ENCODE results near the gene DCHS1. TPM values are rescaled to one million over a fixed set of nuclear protein-coding genes. Genes with fewer than 3 reads are reported as not detected.

Gene DCHS1, protein sequence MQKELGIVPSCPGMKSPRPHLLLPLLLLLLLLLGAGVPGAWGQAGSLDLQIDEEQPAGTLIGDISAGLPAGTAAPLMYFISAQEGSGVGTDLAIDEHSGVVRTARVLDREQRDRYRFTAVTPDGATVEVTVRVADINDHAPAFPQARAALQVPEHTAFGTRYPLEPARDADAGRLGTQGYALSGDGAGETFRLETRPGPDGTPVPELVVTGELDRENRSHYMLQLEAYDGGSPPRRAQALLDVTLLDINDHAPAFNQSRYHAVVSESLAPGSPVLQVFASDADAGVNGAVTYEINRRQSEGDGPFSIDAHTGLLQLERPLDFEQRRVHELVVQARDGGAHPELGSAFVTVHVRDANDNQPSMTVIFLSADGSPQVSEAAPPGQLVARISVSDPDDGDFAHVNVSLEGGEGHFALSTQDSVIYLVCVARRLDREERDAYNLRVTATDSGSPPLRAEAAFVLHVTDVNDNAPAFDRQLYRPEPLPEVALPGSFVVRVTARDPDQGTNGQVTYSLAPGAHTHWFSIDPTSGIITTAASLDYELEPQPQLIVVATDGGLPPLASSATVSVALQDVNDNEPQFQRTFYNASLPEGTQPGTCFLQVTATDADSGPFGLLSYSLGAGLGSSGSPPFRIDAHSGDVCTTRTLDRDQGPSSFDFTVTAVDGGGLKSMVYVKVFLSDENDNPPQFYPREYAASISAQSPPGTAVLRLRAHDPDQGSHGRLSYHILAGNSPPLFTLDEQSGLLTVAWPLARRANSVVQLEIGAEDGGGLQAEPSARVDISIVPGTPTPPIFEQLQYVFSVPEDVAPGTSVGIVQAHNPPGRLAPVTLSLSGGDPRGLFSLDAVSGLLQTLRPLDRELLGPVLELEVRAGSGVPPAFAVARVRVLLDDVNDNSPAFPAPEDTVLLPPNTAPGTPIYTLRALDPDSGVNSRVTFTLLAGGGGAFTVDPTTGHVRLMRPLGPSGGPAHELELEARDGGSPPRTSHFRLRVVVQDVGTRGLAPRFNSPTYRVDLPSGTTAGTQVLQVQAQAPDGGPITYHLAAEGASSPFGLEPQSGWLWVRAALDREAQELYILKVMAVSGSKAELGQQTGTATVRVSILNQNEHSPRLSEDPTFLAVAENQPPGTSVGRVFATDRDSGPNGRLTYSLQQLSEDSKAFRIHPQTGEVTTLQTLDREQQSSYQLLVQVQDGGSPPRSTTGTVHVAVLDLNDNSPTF (N-terminal part only)
- 48.4 TPM for total RNA-seq

DNA sequence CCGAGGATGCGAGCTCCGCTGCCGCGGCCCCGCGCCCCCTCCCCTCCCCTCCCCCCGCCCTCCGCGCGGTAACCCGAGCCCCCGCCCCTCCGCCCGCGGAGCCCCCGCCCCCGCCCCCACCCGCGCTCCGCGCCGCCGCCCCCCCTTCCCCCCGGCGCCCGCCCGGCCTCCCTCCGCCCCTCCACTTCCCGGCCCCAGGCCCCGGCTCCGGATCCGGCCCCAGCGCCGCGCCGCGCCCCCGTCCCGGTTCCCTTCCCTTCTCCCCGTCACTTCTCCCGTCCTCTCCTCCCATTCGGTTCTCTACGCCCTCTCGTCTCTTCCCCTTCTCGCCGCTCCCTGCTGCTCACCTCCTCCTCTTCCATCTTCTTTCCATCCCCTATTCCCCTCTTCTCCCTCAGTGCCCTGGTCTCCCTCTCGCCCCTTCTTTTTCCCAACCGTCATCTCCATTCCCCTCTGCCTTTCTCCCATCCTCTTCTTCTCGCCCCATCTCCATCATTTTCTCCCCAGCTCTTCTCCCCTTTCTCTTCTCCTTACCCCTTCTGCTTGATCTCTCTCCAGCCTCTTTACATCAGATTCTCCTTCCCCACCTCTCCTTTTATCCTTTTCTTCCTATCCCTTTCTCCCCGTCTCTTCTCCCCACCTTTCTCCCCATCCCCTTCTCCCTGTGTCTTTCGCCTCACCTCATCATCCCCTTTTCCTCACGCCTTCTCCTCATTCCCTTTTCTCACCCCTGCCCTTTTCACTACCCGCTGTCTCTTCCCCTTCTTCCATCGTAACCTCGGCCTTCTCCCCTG is at the start of gene DCHS1:
Gene DCHS1, minus strand, starts transcription at position 20 of the 794 bp plus-strand sequence. CDS start 14,196 bp downstream, outside the sequence.

DNA sequence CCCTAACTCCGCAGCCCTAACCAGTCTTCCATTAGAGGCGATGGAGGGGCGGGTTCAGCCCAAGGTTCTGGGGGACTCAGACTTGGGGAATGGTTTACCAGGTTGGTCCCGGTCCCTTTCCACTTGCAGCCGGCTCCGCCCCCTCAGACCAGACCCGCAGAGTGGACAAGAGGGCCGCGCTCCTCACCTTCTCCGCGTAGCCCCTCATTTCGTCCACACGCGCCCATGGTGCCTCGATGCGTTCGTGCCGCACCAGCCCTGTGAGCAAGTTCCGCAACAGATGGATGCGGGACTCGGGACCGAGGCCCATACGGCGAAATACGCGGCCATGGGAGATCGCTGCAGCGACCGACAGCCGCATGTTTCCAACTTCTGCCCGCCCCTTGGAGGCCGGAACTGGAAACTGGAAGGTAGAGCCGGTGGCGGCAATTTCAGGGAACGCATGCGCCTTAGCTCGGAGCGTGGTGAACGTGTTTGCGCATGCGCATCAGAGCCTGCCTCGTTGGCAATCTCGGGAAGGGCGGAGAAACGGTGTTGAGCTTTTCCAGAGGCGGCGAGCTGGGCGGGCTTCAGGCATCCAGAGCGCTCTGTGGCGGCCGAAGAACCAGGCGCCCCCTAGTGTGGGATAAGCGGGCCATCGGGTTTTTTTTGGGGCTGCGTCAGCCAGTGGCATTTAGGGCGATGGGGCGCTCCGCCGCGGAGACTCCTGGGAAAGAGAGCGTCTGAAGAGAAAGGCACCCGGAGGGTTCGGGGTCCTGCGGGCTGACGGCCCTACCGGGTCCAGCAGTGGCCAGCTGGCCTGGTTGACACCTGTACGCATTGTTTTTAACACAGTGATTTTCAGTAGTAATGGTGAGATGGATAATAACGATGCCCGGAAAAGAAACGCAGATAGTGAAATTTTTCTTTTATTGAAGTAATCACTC is 27.6 kb upstream of the DCHS1 start, which contains the start of gene MRPL17:
Gene MRPL17, minus strand, starts transcription at position 405 of the 926 bp plus-strand sequence. Its CDS starts 44 bp downstream, at position 361.

DNA sequence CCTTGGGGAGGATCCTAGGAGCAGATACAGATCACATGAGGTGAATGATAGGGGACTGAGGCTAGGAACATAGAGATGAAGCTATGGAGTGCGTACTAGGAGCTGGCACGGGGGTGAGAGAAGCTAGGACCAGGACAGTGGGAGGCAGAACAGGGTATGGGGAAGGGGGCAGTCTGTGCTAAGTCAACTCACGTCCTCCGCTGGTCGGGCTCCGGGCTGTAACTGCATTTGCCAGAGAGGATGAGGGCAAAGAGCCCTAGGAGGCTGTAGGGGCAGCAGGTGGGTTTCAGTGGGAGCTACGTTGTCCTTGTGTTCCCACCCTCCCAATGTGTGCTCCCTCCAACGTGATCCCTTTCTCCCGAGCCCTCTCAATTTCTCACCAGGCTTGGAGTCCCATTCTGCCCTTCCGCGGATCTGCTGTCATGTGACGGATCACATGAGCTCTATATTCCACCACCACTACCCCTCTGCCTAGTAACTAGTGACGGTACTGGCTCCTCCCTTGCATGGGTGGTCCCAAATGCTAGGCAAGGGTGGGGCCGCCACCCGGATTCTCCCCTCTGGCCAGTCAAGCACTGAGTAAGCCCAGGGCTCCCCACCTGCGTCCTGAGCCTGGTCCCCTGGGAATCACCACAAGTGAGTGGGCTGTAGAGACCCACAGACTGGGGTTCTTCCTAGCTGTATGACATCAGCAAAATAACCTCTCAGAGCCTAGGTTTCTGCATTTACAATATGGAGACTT is 36.4 kb downstream of the DCHS1 start, which contains the start of gene TPP1:
Gene TPP1, minus strand, starts transcription at position 419 of the 742 bp plus-strand sequence. Its CDS starts 22 bp downstream, at position 397.

DNA sequence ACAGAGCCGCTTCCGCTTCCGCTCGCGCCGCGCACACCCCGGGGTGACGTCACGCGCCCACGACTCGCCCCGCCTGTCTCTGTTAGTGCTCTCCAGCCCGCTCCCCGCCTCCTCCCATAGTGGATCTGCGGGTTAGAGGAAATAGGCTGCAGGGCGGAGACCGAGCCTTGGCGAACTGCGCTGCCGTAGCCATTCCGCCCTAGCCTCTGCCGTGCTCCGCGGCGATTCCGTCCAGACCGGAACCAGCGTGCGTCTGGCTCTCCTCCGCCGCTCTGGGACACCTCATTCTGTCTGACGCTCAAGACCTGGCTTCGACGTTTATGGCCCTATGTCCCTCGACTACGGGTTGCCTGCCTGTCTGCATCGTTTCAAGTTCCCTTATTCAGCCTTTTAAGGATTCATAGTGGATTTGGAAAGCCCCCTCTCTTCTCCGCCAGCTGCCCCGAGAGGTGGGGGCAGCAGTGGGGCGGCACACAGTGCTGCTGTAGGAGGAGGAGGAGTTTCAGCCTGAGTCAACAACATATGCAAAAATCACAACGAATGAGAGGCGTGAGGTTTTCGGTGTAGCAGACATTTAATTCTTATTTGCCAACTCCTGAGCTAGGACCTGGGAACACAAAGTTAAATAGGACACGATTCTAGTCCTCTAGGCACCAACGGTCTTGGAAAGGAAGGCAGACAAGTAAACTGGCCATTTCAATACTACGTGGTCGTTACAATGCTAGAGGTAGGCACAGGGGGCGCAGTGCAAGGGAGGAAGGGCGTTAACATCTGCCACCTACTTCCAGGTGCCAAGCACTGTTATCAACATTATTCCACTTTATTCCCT is 43.2 kb downstream of the DCHS1 start, which contains the start of gene TAF10:
Gene TAF10, minus strand, starts transcription at position 4 of the 829 bp plus-strand sequence. CDS start 27 bp downstream, outside the sequence.

DNA sequence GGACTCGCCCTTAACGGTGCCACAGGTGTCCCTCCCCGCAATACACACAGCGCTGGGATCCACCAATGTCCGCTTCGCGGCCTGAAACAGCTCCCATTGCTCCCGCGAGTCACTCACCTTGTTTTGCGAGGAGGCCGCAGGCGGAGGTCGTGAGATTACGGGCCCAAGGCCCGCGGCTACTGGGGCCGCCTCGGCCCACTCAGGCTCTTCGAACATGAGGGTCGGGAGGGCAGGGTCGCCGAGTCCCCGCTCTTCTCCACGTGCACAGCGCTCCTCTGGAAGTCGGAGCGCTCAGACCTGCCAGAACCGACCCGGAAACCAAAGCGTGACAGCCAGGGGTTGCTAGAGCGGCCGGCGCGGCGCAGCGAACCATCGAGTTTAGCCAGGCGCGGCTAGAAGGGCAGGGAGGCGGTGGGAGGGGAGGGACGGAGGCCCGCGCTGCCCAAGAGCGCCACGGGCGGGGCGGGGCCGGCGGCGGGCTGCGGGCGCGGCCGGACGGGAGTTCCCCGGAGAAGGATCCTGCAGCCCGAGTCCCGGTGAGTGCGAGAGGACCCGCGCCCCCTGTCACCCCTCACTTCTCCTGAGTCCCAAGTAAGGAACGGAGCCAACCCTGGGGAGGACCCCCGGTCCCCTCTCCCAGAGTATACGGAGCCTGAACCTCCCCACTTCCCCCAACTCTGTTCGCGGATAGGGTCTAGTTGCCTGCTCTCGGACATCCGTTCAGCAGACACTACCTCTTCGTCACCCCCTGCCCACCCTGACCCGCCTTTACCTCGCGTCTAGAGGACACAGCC is 52.1 kb downstream of the DCHS1 start, which contains the start of the genes ILK and RRP8:
Gene ILK, plus strand, starts transcription at position 488 of the 794 bp plus-strand sequence. CDS start 498 bp downstream, outside the sequence.
Gene RRP8, minus strand, starts transcription at position 330 of the 794 bp plus-strand sequence. Its CDS starts 114 bp downstream, at position 216.

Other genes with a start within 250 kb of the DCHS1 start
- 266 TPM for gene APBB1, start 236.7 kb downstream of the DCHS1 start, total RNA-seq
- gene HPX, start 214.8 kb downstream of the DCHS1 start, total RNA-seq, result 2.1 TPM
- gene TRIM3, start 181.9 kb downstream of the DCHS1 start, total RNA-seq, result 48.4 TPM
- gene ARFIP2, start 174.5 kb downstream of the DCHS1 start, total RNA-seq, result 37.6 TPM
- gene TIMM10B, start 174.3 kb downstream of the DCHS1 start, total RNA-seq, result 27.2 TPM
- 6.5 TPM for gene DNHD1, start 158.5 kb downstream of the DCHS1 start, total RNA-seq
- 13.1 TPM for gene RRP8, start 52.2 kb downstream of the DCHS1 start, total RNA-seq
- gene ILK, start 52.0 kb downstream of the DCHS1 start, total RNA-seq, result 51.2 TPM
- gene TAF10, start 43.6 kb downstream of the DCHS1 start, total RNA-seq, result 14.8 TPM
- gene TPP1, start 36.4 kb downstream of the DCHS1 start, total RNA-seq, result 16.8 TPM
- 23.5 TPM for gene MRPL17, start 27.5 kb upstream of the DCHS1 start, total RNA-seq
- 1.4 TPM for gene OR2AG2, start 116.2 kb upstream of the DCHS1 start, total RNA-seq
- not detected for gene OR2AG1, start 127.2 kb upstream of the DCHS1 start, total RNA-seq
- gene OR6A2, start 143.9 kb upstream of the DCHS1 start, total RNA-seq, result 1.8 TPM
- gene OR10A5, start 189.9 kb upstream of the DCHS1 start, total RNA-seq, result not detected
- not detected for gene OR10A2, start 207.2 kb upstream of the DCHS1 start, total RNA-seq
- not detected for gene OR10A4, start 220.8 kb upstream of the DCHS1 start, total RNA-seq
- gene OR2D2, start 236.7 kb upstream of the DCHS1 start, total RNA-seq, result 1.4 TPM

All from diencephalon (tissue), 1 donor.